ENCODE data around the gene CA10.

DNA sequence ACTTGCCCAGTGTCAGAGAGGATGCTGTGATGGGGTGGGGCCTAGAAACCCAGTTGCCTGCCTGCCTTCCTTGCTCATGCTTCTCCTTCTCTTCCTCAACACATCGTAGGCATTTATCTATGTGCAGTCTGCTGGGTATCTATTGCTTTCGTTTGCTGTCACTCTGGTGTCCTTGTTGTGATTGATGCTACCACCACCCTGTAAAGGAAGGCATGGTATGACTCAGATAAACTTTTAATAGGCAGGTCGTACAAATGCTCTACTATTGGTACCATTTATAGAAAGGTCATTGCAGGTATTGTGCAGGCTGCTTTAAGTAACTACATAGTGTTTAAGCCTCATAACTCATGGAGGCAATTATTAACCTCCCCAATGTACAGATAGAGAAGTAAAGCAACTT, 529.3 kb downstream of the CA10 start:
- TF ChIP-seq, protein P1, sequence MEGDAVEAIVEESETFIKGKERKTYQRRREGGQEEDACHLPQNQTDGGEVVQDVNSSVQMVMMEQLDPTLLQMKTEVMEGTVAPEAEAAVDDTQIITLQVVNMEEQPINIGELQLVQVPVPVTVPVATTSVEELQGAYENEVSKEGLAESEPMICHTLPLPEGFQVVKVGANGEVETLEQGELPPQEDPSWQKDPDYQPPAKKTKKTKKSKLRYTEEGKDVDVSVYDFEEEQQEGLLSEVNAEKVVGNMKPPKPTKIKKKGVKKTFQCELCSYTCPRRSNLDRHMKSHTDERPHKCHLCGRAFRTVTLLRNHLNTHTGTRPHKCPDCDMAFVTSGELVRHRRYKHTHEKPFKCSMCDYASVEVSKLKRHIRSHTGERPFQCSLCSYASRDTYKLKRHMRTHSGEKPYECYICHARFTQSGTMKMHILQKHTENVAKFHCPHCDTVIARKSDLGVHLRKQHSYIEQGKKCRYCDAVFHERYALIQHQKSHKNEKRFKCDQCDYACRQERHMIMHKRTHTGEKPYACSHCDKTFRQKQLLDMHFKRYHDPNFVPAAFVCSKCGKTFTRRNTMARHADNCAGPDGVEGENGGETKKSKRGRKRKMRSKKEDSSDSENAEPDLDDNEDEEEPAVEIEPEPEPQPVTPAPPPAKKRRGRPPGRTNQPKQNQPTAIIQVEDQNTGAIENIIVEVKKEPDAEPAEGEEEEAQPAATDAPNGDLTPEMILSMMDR (IDR thresholded peaks at IDR 0.05), result no peak
- TF ChIP-seq POLR2A (IDR thresholded peaks at IDR 0.05) (no peak), POLR2AphosphoS5 (IDR thresholded peaks at IDR 0.05) (no peak)
